HG02678 (cell line): Measurements from ENCODE around the gene SPDYE6.
"Not testable (repeated sequence)": the region's sequence is repeated elsewhere in the genome, so short reads cannot be mapped to it uniquely, and the experiment has no call there.

Experiments used
- ATAC-seq: cut with Tn5 transposase; IDR thresholded peaks from one replicate; pipeline ENCODE4 v1.9.1; 2021; ENCODE audit warnings: mild to moderate bottlenecking, moderate library complexity; ENCODE audit not compliant: unreplicated experiment

SPDYE6 gene

DNA sequence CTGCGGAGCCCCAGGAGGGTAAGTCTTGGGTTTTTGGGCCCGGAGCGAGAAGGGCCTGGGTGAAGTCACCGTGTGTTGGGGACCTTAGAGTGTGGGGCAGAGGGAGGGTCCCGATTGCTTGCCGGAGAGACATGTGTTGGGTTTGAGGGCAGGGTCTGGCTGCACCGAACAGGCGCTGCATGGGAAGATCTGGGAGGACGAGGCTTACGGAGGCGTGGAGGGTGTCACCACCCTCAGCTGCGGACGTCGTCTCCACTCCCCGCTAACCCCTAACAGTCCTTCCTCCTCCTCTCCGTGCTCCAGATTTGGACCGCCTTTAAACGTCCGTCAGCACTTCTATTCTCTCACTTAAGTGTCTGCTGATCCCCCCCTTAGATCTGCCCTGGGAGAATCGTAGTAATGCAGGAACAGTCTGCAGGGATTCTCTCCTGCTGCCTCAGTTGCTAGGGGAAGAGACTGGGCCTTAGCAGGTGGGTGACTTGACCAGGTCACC is 8.2 kb upstream of the SPDYE6 start:
- ATAC-seq = not testable (repeated sequence)

DNA sequence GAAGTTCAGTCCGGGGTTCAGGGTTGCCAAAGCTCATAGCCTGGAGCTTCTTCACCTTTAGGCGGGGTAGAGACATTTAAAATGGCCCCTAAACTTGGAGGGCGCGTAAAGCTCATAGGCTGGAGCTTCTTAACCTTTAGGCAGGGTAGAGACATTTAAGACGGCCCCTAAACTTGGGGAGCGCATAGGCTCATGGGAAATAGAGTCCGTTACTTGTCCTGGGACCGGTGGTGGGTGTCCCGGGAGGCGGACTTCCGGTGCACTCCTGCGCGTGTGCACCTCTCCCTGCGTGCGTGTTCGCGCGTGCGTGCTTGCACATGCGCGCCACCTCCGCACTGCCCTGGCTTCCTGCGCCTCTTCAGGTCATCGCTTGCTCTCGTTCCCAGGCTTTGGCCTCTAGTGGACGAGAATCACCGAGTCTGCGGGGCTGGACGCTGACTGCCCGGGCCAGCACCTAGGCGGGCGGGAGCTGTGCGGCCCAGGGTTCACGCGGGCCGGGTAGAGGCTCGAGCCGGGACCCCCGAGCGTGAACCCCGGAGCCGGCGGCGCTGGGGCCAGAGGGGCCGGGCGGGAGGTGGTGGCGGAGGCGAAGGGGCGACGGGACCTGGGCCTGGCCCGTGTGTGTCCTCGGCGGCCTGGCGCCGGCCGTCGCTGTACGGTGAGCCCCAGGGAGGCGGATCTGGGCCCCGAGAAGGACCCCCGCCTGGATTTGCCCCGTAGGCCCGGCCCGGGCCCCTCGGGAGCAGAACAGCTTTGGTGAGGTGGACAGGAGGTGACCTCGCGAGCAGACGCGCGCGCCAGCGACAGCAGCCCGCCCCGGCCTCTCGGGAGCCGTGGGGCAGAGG is 7.5 kb upstream of the SPDYE6 start:
- ATAC-seq = peak; percentile 98

DNA sequence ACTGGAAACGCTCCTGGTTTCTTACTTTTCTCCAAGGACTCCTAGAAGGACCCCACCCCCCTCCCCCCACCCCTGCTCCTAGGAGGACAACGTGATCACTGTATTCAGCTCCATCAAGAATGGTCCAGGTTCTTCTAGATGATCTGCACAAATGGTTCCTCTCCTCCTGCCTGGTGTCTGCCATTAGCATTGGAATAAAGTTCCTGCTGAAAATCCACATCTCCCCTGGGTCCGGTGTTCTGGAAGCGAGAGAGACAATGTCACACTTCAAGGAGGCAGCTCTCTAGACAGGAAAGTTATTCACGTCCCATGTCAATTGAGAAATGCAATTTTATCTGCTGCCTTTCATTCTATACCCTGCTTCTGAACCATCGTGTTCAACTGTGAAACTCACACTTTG is 9.3 kb downstream of the SPDYE6 start:
- not testable (repeated sequence) for ATAC-seq

DNA sequence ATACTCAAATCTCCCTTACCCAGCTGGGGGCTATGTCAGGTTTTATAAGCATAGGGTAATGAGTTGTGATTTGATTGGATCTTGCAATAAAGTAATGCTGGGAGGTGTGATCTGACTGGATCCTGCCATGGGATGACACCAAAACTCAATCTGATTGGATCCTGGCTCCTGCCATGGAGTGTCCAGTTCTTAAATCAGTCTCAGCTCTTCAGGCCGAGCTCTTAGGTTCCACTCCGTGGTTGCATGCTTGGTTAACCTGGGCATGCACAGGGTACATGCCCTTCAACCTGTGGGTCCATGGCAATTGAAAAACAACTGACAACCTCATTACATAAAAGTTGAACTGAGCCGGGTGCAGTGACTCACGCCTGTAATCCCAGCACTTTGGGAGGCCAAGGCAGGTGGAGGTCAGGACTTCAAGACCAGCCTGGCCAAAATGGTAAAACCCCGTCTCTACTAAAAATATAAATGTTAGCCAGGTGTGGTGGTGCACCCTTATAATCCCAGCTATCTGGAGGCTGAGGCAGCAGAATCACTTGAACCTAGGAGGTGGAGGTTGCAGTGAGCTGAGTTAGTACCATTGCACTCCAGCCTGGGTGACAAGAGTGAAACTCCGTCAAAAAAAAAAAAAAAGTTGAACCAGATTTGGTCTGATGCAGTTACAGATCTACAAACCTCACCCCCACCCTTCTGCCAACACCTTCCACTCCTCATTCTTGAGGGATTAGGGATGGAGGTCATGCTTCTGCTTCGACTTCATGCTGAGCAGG is 15.5 kb downstream of the SPDYE6 start:
- ATAC-seq = not testable (repeated sequence)

DNA sequence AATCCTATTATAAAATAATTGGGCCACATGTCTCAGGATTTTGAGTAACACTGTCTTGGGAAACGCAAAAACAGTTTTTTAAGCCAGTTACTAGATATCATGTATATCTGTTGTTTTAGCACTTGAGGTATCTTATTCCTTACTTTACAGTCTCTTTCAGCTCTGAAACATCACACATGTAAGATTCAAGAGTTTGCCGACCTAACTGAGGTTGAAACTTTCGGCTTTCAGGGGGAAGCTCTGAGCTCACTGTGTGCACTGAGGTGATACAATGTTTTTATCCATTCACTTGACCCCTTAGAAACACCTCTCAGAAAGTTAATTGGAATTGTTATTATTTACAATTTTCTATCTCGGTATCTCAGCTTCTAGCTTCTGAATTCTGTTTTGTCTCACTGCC is 18.8 kb downstream of the SPDYE6 start:
- ATAC-seq = not testable (repeated sequence)

DNA sequence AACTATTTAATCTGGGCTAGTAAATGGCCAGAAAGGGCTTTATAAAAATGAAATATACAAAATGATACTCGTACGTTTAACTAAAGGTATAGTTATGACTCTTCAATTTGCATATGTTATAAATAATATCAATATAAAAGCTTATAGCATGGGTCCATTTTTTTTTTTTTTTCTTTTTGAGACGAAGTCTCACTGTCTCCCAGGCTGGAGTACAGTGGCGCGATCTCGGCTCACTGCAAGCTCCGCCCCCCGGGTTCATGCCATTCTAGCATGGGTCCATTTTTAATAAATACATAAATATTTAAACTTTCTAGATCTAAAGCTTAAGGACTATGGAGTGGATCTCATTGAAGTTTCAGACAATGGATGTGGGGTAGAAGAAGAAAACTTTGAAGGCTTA is 19.2 kb downstream of the SPDYE6 start:
- not testable (repeated sequence) for ATAC-seq

DNA sequence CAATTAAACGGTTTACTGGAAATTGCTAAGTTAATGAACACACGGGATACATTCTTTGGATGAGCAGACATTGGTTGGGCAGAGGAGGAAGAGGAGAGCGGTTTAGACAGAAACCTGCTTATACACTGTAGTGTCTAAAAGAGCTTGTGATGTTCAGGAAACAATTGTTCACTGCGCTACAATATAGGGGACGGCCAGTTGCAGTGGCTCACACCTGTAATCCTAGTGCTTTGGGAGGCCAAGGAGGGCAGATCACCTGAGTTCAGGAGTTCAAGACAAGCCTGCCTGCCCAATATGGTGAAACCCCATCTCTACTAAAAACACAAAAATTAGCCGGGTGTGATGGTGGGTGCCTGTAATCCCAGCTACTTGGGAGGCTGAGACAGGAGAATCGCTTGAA is 20.7 kb downstream of the SPDYE6 start:
- ATAC-seq = not testable (repeated sequence)

DNA sequence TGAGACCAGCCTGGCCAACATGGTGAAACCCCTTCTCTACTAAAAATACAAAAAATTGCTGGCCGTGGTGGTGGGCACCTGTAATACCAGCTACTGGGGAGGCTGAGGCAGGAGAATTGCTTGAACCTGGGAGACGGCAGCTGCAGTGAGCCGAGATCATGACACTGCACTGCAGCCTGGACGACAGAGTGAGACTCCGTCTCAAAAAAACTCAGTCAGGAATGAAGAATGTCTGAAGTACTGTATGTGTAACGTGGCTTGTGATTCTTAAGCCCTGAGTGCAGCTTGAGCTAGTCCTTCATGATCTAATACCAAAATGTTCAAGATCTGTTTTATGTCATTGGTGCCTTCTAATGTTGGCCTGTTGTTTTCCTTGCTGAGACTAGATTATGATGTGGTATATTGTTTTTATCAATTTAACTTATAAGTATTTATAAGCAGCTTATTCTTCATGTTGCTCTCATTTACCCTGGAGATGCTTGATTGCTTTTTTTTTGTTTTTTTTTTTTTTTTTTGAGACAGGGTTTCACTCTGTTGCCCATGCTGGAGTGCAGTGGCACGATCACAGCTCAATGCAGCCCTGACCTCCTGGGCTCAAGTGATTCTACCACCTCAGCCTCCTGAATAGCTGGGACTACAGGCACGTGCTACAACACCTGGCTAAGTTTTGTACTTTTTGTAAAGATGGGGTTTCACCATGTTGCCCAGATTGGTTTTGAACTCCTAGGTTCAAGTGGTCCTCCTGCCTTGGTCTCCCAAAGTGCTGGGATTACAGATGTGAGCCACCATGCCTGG is 25.4 kb downstream of the SPDYE6 start:
- ATAC-seq = not testable (repeated sequence)

DNA sequence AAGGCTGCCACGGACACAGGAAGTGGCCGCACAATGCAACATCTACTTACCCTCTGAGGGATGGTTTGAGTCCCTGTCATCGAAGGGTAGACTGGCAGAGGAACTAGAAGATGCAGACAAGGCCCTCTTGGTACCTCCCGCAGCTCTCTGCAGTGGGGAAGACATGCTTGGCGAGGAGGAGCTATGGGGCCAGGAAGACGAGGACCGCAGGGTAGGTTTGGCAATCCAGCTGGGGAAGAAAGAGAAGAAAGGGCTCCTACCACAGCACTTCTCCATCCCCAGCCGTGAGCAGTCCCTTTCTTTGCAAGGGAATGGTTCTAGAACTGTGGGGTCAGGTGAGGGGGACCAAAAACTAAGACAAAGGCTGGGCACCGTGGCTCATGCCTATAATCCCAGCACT is 26.9 kb downstream of the SPDYE6 start:
- not testable (repeated sequence) for ATAC-seq

DNA sequence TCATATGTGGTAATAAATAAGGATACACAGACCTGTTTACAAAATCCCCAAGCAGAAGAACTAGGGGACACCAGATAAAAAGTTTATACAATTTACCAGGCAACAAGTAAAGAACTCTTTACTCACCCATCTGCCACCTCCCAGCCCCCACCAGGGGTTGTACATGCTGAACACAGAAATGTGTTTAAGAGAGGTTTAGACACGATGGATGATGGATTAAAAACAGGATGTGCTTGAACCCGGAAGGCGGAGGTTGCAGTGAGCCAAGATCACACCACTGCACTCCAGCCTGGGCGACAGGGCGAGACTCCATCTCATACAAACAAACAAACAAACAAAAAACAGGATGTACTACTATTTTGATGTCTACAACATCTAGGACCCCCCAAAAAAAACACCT is 27.4 kb downstream of the SPDYE6 start:
- ATAC-seq = not testable (repeated sequence)

DNA sequence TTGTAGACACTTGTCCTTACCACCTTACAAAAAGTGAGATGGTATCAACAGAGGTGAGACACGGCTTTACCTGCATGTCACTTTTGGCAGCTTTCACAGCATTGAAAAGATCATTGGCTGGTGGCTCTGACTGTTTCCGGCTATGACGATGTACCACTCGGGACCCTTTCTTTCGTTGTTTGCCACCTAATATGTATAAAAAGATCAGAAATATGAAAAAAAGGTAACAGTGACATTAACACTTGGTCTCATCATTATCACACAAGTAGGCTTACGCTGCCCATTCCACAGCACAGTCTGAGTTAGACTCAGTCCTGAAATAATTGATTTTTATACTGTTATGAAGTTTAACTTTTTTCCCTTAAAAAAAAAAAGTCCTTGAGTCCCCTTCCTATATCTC is 29.1 kb downstream of the SPDYE6 start:
- ATAC-seq = not testable (repeated sequence)

DNA sequence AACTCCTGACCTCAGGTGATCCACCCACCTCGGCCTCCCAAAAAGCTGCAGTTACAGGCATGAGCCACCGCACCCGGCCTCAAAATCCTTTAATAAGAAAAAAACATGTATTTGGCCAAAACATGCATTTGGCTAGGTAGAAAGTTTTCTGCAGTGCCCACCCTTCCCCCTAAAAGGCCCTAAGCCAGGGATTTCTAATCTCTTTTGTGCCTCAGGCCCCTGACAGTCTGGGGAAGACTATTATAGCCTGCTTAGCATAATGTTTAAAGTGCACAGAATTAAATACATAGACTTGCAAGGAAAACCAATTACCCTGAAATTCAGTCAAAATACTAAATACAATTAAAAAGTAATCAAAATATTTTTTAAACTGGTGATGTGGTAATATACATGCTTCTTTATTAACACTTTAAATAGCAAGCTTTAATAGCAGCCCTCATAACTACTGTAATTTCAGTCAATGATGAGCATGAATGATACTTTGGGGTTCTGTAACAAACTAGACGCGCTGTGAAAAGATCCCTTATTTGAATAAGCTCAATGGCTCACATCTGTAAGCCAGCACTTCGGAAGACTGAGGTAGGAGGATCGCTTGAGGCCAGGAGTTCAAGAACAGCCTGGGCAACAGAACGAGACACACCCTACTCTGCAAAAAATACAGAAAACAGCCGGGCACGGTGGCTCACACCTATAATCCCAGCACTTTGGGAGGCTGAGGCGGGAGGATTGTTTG is 29.9 kb downstream of the SPDYE6 start:
- ATAC-seq = no peak

DNA sequence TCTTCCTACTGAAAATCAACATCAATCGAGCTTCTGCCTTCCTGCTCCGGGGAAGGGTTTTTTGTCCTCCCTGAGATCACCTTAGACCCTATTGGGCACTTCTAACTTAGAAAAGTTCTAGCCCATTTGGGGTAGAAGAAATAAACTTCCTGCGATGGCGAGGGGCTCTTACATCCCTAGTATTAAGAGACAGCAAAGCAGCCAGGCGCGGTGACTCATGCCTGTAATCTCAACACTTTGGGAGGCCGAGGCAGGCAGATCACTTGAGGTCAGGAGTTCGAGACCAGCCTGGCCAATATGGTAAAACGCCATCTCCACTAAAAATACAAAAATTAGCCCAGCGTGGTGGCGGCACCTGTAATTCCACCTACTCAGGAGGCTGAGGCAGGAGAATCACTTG is 31.1 kb downstream of the SPDYE6 start:
- ATAC-seq = not testable (repeated sequence)

DNA sequence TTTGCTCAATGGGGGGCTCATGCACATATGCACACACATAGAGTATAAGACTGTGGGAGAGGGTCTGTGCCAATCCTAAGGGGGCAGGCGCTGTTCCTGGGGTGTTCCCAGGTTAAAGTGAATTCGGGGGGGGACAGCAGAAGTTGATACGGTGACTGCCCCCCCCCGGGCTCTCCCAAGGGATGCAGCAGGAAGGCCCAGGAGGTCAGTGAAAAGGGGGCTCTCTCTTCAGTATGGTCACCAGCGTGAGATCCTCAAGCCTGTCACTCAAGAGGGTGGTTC is 32.4 kb downstream of the SPDYE6 start:
- no peak for ATAC-seq

DNA sequence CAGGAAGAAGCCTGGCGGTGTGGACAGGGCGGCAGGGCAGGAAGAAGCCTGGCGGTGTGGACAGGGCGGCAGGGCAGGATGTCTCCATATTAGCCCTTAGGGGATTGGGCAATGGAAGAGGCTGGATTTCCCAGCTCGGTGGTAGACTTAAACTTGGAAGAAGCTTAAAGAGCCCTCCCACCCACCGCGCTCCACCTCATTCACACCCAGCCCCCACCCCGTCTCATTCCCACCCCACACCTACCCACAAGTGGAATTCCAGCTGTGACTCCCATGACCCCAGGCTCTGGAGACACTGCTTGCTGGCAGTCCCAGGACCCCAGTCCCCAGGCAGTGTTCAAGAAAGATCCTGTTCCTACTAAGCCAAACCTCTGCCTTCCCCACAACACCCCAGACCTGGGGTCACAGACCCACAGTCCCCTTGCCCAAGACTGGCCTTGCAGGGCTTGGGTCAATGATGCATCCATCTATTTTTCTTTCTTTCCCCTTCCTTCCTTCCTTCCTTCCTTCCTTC is 34.0 kb downstream of the SPDYE6 start:
- ATAC-seq = no peak

DNA sequence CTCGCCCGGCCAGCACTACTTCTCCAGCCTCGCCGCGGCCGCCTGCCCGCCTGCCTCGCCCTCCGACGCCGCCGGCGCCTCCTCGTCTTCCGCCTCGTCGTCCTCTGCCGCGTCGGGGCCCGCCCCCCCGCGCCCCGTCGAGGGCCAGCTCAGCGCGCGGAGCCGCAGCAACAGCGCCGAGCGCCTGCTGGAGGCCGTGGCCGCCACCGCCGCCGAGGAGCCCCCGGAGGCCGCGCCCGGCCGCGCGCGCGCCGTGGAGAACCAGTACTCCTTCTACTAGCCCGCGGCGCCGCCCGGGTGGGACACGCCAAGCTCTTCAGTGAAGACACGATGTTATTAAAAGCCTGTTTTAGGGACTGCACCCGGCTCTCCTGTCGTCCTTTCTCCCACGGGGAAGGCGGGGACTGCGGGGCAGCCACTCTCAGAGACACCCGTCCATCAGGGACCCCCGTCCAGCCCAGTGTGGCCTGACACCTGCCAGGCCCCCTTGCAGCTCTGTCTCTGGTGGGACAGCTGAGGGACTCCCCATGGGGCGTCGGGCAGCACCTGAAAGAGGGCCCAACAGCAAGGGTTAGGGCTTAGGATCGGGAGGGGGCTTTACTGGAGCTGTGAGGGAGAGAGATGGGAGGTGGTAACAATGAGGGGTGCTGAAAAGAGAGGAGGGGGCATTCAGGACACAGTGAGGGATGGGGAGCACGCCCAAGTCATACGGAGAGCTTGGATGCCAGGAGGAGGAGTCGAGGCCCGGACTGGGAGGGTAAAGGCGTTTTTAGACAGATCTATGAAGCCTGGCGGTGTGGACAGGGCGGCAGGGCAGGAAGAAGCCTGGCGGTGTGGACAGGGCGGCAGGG is 34.7 kb downstream of the SPDYE6 start:
- no peak for ATAC-seq

DNA sequence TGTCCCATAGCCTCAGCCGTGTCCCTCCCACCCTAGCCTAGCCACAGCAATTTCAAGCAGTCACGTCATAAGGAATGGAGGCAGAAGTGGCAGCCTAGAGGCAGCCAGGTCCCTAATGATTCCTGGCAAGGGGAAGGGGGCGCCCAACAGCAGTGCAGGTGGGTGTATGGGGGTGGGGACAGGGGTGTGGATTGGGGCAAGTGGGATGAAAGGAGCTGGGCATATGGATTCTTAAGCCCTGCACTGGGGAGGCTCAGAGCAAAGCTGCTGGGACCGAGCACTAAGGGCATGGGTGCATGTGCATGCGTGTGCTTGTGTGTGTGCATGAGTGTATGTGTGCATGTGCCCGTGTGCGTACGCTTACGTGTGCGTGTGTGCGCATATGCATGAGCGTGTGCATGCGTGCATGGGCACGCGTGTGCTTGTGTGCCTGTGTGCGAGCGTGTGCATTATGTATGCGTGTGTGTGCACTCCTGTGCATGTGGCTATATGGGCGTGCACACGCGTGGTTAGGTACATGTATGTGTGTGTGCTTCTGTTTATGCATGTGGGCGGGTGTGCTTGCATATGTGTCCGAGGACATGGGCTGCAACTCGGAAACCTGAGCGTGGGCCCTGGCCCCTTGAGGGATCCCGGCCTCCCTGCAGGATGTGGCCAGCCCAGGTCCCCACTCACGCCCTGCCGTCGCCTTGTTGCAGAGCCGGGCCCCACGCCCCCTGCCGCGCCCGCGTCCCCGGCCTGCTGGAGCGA is 35.5 kb downstream of the SPDYE6 start:
- no peak for ATAC-seq

DNA sequence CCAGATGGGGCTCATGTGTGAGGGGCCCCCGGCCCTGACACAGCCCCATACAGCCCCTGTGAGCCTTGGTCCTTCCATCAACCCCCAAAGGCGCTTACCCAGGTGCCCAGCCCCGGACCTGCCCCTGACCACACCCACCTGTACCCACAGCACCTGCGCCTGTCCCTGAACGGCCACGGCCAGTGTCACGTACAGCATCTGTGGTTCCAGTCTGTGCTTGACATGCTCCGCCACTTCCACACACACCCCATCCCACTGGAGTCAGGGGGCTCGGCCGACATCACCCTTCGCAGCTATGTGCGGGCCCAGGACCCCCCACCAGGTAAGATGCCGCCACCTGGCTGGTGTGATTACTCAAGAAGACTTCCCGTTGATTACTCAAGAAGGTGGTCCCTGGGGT is 36.1 kb downstream of the SPDYE6 start:
- no peak for ATAC-seq

DNA sequence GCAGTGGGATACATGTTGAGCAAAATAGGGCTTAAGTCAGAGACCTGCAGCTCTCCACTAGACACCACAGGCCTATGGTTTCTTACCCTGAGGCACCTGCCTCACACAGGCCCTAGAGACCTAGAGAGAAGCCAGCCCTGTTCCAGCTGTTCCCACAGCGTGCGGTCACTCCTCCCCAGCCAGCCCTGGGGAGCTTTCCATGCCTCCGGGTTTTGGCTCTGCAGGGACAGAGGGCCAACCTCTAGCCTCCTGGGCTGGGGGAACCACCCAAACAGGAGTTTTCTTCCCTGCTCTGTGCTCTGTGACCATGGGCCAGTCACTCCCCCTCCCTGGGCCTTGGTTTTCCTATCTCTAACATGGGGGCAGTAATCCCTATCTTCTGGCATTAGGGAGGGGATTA is 36.6 kb downstream of the SPDYE6 start:
- ATAC-seq = no peak
